ENCODE measurements around the gene DGKH.

GRCh38 chr13:42151781-42152180, 103.3 kb downstream of the DGKH start:
- TF ChIP-seq POLR2A (IDR thresholded peaks at IDR 0.05) = no peak
- no peak for TF ChIP-seq CTCF (IDR thresholded peaks at IDR 0.05)
